ENCODE results near the gene RBMS2.

DNA sequence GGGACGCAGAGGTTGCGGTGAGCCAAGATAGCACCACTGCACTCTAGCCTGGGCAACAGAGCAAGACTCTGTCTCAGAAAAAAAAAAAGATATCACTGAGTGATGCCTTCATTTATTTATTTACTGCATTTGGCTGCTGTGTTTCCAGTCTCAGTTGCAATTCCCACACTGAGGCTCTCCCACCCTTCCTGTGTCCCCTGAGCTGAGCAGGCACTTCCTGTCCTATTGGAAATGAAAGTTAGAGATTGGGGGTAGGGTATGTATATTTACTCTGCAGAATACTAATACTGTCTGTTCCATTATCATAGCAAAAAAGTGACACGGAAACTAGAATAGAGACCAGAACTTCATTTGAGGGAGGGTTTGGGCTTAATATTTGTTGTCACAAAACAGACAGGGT, 1.6 kb upstream of the RBMS2 start:
- TF ChIP-seq, protein P1, sequence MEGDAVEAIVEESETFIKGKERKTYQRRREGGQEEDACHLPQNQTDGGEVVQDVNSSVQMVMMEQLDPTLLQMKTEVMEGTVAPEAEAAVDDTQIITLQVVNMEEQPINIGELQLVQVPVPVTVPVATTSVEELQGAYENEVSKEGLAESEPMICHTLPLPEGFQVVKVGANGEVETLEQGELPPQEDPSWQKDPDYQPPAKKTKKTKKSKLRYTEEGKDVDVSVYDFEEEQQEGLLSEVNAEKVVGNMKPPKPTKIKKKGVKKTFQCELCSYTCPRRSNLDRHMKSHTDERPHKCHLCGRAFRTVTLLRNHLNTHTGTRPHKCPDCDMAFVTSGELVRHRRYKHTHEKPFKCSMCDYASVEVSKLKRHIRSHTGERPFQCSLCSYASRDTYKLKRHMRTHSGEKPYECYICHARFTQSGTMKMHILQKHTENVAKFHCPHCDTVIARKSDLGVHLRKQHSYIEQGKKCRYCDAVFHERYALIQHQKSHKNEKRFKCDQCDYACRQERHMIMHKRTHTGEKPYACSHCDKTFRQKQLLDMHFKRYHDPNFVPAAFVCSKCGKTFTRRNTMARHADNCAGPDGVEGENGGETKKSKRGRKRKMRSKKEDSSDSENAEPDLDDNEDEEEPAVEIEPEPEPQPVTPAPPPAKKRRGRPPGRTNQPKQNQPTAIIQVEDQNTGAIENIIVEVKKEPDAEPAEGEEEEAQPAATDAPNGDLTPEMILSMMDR (IDR thresholded peaks at IDR 0.05): no peak
- TF ChIP-seq, protein P2, sequence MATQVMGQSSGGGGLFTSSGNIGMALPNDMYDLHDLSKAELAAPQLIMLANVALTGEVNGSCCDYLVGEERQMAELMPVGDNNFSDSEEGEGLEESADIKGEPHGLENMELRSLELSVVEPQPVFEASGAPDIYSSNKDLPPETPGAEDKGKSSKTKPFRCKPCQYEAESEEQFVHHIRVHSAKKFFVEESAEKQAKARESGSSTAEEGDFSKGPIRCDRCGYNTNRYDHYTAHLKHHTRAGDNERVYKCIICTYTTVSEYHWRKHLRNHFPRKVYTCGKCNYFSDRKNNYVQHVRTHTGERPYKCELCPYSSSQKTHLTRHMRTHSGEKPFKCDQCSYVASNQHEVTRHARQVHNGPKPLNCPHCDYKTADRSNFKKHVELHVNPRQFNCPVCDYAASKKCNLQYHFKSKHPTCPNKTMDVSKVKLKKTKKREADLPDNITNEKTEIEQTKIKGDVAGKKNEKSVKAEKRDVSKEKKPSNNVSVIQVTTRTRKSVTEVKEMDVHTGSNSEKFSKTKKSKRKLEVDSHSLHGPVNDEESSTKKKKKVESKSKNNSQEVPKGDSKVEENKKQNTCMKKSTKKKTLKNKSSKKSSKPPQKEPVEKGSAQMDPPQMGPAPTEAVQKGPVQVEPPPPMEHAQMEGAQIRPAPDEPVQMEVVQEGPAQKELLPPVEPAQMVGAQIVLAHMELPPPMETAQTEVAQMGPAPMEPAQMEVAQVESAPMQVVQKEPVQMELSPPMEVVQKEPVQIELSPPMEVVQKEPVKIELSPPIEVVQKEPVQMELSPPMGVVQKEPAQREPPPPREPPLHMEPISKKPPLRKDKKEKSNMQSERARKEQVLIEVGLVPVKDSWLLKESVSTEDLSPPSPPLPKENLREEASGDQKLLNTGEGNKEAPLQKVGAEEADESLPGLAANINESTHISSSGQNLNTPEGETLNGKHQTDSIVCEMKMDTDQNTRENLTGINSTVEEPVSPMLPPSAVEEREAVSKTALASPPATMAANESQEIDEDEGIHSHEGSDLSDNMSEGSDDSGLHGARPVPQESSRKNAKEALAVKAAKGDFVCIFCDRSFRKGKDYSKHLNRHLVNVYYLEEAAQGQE (IDR thresholded peaks at IDR 0.05; ENCODE audit: insufficient read depth in 1 of 2, low read depth in 2 of 2, low read length in 1 of 2): no peak
- TF ChIP-seq POLR2AphosphoS5 (IDR thresholded peaks at IDR 0.05; ENCODE audit: low read depth, low read length): no peak
- TF ChIP-seq SIN3A (IDR thresholded peaks at IDR 0.05; ENCODE audit: borderline replicate concordance, insufficient read depth, low read depth, low read length): no peak
- TF ChIP-seq TCF7L2 (IDR thresholded peaks at IDR 0.05; ENCODE audit: low read depth, low read length): no peak

Measured in Panc1 (cell line).